ENCODE results near the gene PLAC1.

The PLAC1 gene

DNA sequence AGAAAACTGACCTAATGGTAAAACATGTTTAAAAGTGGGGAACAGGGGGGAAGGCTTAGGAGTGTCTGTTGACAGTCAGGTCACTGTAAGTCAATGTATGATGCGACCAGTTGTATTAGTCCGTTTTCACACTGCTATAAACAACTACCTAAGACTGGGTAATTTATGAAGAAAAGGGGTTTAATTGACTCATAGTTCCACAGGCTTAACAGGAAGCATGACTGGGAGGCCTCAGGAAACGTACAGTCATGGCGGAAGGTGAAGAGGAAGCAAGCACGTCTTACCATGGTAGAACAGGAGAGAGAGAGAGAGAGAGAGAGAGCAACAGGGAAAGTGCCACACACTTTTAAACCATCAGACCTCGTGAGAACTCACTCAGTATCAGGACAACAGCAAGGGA, 13.0 kb upstream of the PLAC1 start:
- FAIRE-seq (no peak), DNase-seq (ENCODE audit: extremely low spot score, insufficient read length, low read depth) (no peak)

DNA sequence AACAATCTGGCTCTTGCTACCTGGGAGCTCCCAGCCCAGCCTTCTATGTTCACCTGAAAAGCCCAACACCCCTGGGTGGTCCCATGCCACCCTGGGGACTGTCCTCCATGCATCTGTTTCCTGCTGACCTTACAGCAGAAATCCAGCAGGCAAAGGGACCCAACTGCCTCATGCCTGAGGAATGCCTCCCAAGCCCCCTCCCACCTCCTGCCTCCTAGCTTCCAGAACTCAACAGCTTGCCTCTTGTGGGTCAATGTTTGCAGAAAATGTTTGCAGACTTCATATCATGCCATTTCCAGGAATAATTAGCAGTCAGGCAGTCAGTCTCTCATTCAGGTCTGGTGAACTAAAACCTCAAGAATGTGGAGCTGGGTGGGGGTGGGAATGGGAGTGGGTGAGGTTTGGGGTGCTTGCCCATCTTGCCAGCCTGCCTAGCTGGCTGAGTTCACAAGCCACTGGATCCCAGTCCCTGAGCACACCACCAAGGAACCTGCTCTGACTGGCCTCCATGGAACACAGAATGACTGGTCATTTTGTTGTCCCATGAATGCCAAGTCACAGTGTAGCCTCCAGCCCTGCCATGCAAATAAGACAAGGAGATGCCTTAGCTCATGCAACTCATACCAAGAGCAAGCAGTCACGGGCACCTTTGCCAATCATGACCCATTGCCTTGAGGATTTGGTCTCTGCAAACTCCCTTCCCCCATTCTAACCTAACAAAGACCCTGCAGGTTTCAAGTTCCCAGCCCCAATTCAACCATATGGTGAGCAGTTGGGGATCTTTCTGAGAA, 12.1 kb upstream of the PLAC1 start:
- FAIRE-seq = no peak
- no peak for DNase-seq (ENCODE audit: extremely low spot score, insufficient read length, low read depth)

DNA sequence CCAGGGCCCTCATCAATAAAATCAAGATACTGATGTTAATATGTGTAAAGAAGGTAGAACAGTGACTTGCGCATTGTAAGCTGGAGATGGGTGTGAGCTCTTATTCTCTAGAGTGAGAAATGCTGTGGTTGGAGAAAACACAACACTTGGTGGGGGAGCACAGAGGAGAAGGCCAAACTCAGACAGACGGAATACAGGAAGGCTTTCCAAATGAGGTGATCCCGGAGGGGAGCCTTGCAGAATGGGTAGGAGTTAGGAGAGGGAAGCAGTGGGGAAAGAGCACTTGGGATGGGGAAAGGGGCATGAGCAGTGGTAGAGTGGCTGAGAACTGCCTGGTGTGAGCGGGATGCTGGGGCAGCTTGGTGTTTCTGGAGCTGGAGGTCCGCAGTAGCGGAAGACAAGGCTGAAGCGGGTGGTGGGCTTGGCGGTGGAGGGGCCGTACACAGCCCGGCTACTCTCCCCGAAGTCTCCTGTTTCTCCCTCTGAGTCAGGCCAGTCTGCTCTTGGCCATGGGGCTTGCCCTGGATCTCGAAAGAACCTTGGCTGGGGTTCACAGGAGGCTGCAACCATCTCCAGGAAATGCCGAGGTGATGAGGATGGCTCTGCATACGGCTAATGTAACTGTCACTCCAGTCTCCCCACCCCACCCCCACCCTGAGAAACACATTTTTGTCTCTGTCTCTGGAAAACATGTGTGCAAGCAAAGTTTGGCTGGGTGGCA, 11.3 kb upstream of the PLAC1 start:
- DNase-seq (ENCODE audit: extremely low spot score, insufficient read length, low read depth) (no peak), FAIRE-seq (no peak)

DNA sequence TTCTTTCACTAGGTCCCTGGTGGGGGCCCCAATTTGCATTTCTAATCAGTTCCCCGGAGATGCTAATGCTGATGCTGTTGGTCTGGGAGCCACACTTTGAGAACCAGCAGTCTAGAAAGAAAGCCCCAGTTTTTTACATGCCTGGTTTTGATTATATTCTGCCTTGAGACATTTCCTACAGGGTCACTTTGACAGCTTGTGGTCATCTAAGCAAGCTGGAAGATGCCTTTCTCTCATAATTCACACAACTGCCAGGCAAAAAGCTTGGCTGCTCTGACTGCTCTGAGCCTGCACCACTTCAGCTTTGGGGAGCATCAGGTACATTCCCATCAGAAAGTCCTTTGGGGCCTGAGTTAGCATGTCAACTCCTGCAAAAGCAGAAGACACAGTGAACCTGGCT, 5.9 kb upstream of the PLAC1 start:
- no peak for FAIRE-seq
- DNase-seq (ENCODE audit: extremely low spot score, insufficient read length, low read depth) = no peak

GRCh38 chrX:134661295-134661694, 3.0 kb upstream of the PLAC1 start:
- FAIRE-seq = no peak

GRCh38 chrX:134660627-134661026, 2.4 kb upstream of the PLAC1 start:
- no peak for DNase-seq (ENCODE audit: extremely low spot score, insufficient read length, low read depth)
- FAIRE-seq = no peak

More at GRCh38 chrX:134661295-134661694, 3.0 kb upstream of the PLAC1 start:
- DNase-seq (ENCODE audit: extremely low spot score, insufficient read length, low read depth) = no peak

DNA sequence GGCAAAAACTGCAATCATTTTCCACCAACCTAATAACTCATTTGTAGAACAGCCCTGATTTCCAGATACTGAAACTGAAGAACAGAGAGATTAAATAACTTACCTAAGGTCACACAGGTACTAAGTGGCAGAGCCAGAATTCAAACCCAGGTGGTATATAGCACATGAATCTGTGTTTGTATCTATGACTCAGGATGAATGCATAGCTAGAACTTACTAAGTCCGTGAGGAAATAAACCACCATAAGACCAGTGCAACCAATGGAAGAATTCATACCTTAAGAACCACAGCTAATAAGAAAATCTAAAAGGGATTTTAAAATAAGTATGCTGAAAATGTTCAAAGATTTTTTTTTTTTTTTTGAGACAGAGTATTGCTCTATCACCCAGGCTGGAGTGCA, 1.5 kb upstream of the PLAC1 start:
- no peak for FAIRE-seq
- no peak for DNase-seq (ENCODE audit: extremely low spot score, insufficient read length, low read depth)

DNA sequence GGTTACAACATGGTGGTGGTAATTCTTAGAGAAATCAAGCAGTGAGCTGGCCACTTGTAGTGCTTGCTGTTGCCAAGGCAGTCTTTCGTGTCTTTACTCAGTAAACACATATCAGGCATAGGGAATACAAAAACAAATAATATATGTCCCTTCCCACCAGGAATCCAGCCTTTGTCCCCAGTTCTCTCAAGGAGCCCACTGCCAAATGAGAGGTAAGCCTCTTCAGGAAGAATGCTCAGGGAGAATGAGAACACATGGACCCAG, 421 bp upstream of the PLAC1 start:
- DNase-seq (ENCODE audit: extremely low spot score, insufficient read length, low read depth) (no peak), FAIRE-seq (no peak)

GRCh38 chrX:134654398-134655012, 3.8 kb downstream of the PLAC1 start:
- FAIRE-seq = peak; percentile 72
- DNase-seq (ENCODE audit: extremely low spot score, insufficient read length, low read depth) = no peak

DNA sequence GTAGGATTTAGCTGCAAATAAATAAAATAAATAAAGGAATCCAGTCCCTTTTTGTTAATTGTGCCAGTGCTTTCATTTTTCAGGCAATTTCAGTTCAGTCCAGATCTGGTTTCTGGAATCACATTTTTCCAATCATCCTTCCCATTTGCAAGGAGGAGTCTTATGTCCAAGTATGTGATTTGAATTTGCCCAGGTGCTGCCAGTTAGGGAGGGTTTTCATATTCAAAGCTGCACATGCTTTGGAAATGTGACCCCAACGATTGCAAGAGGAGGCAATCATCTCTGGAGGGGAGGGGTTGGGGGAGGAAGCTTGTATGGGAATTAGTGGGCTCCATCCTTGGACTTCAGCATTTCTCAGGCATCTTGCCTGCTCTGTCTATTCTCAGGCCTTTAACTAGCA, 4.4 kb downstream of the PLAC1 start:
- no peak for DNase-seq (ENCODE audit: extremely low spot score, insufficient read length, low read depth)
- FAIRE-seq = no peak

GRCh38 chrX:134650701-134651100, 7.6 kb downstream of the PLAC1 start:
- FAIRE-seq (no peak), DNase-seq (ENCODE audit: extremely low spot score, insufficient read length, low read depth) (no peak)

DNA sequence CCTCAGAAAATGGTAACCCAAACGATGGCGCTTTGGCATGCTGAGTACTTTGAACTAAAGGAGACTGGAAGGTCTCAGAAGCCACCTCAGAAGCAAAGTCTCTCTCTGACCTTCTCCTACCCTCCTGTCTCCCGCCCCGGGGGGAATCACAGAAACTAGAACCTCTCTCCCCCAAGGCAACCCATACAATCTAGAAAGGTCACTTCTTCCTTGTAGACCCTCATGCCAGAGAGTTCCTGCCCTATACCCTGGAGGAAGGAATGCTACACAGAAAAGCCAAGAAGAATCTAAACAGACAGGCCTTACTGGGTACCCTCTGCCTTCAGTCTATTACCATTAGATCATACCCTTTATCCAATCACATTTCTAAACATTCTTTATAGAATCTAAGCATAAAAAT, 8.5 kb downstream of the PLAC1 start:
- FAIRE-seq (no peak), DNase-seq (ENCODE audit: extremely low spot score, insufficient read length, low read depth) (no peak)

DNA sequence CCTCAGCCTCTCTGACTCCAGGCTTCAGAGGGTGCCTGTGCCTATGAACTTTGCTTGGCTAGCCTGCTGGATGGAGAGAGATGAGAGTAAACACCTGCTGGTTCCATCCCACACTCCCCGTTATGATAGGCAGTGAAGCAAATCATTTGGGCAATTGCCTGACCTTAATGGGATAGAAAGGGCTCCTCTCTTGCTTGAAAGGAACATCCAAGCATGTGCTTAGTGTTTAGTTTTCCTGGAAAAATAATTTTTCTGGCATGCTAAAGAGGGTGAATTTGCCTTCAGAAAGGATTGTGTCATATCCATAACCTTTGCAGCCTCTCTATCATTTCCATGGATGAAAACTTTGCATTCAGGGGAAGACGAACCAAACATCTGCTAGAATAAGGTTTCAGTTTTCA, 10.8 kb downstream of the PLAC1 start:
- FAIRE-seq = no peak
- no peak for DNase-seq (ENCODE audit: extremely low spot score, insufficient read length, low read depth)

DNA sequence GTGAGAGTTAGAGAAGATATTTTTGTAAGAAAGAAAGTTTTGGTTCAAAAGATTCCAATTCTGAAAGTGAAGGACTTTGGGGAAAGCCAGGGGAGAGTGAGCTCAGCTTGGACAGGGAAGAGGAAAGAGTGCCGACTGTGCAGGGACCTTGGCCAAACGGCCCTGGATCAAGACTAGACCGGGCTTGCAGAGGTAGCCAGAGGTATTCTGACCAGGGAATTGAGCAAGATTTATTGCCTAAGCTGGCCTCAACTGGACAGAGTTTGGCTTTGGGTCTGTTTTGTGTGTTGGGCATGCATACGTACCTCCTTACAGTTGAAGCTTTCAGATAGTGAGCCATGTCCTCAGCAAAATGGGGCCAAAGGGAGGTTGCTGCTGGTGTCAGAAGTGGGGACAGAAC, 11.6 kb downstream of the PLAC1 start:
- DNase-seq (ENCODE audit: extremely low spot score, insufficient read length, low read depth) = no peak
- no peak for FAIRE-seq

DNA sequence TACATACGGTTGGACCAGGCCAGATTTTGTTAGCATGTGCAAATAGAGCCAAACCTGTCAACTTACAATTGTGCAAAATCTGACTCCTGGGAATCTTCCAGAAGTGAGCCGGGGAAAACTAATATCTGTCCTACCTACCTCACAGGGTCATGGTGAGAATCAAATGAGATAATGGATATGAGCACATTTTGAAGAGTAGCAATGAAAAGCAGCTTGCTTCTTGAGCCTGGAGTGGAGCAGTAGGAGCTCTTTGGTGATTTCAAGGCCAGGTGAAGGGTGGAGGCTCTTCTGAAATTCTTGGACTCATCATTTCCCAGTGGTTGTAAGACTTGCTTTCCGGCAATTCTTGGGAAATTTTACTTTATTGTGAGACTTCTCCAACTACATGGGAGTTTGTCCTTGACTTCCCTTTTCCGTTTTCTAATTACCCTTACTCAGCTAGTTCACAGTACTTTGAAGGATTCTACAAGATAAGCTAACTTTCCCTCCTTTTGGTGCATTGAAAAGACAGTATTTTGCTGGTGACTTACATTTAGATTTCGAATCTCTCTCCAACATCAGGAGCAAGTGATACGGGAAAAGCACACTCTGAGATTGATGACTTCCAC, 12.2 kb downstream of the PLAC1 start:
- FAIRE-seq = no peak
- DNase-seq (ENCODE audit: extremely low spot score, insufficient read length, low read depth) = no peak

GRCh38 chrX:134642386-134642785, 15.9 kb downstream of the PLAC1 start:
- no peak for FAIRE-seq
- DNase-seq (ENCODE audit: extremely low spot score, insufficient read length, low read depth) = no peak

DNA sequence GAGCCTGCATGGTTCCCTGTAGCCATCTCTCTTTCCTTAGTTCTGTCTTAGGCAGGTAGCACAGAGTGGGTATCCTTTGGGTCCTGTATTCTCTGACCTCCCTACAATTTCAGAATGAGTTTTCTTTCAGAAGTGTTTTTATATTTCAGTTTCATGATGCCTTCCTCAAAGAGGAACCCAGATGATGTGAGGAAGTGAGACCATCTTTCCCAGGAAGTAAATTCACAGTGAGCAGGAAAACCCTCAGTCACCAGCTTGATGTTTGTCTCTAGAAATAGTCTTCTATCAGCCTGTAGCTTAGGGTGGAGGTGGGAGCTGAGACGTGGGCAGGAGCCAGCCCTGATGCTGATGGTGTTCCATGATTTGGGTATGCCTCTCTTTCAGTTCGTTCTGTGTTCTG, 16.9 kb downstream of the PLAC1 start:
- FAIRE-seq (no peak), DNase-seq (ENCODE audit: extremely low spot score, insufficient read length, low read depth) (no peak)

DNA sequence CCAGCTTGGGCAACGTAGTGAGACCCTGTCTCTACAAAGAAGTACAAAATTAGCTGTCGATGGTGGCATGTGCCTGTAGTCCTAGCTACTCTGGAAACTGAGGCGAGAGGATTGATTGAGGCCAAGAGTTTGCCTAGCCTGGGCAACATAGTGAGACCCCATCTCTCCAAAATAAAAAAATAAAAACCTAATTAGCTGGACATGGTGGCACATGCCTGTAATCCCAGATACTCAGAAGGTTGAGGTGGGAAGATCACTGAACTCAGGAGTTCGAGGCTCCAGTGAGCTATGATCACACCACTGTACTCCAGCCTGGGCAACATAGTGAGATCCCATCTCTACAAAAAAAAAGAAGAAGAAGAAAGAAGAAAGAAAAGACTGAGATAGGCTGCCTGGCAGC, 17.4 kb downstream of the PLAC1 start:
- no peak for DNase-seq (ENCODE audit: extremely low spot score, insufficient read length, low read depth)
- peak; percentile 9 for FAIRE-seq

DNA sequence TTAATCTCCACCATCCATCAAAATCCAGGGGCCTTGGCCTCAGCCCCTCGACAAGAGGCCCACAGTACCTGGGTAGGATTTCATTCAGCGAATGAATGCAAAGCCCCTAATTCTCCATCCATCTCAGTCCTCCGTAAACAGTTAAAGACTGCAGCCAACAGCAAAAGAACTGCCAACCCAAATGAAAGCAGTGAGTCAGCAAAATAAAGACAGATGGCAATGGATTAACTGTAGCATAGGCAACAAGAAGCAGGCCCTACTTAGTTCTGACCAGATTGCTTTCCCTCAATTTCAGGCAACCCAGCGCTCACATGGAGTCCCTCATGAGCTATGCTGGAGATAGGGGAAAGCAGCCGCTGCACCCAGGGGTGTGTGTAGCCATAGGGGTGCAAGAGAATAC, 21.4 kb downstream of the PLAC1 start:
- no peak for DNase-seq (ENCODE audit: extremely low spot score, insufficient read length, low read depth)
- no peak for FAIRE-seq

GRCh38 chrX:134634691-134635090, 23.6 kb downstream of the PLAC1 start:
- FAIRE-seq (peak; percentile 51), DNase-seq (ENCODE audit: extremely low spot score, insufficient read length, low read depth) (no peak)

DNA sequence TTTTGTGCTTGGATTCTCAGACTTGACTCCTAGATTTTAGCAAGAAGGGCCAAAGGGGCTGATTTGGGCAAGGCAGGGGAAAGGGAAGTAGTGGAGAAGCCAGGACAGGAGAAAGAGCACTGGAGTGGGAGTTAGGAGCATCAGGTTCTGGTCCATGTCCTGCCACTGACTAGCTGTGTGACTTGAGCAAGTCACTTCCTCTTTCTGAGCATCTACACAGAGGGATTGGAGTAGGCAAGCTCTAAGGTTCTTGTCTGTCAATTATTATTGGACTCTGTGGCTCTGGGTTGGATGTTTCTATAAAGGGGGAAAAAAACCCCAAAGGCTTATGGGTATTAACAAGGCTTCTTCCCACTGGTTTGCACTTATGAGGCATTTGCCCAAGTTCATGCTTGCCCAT, 24.4 kb downstream of the PLAC1 start:
- DNase-seq (ENCODE audit: extremely low spot score, insufficient read length, low read depth) (no peak), FAIRE-seq (peak; percentile 39)

All from GM18507 (cell line).